Erythroblast (primary cell): ENCODE measurements around the gene CDC5L.

Source experiments
- DNase-seq, 2 experiments: peaks; one replicate each; lab custom pipeline; 2025; lab: John Stamatoyannopoulos, UW
- GATA1 ChIP-seq: IDR thresholded peaks from 2 replicates; pipeline ENCODE4 v1.6.1; 2011; ENCODE audit warnings: low read depth, mild to moderate bottlenecking, control low read depth, low read length, moderate library complexity
- POLR2A ChIP-seq: IDR thresholded peaks from 2 replicates; pipeline ENCODE4 v1.6.1; 2011; ENCODE audit warnings: mild to moderate bottlenecking, low read length

CDC5L gene

GRCh38 chr6:44355640-44356039, 31.9 kb upstream of the CDC5L start:
- TF ChIP-seq POLR2A (no peak), GATA1 (no peak)
- DNase-seq: no peak

GRCh38 chr6:44356487-44356886, 31.0 kb upstream of the CDC5L start:
- TF ChIP-seq POLR2A (no peak), GATA1 (no peak)
- DNase-seq: no peak

- DNase-seq: no peak
- no peak for TF ChIP-seq POLR2A
- TF ChIP-seq GATA1: no peak
These were observed 27.5 kb upstream of the CDC5L start for GRCh38 chr6:44359973-44360372.

GRCh38 chr6:44361947-44362346, 25.6 kb upstream of the CDC5L start:
- no peak for DNase-seq
- TF ChIP-seq GATA1 (no peak), POLR2A (no peak)

- no peak for DNase-seq
- TF ChIP-seq POLR2A: no peak
- no peak for TF ChIP-seq GATA1
These were observed 24.1 kb upstream of the CDC5L start for GRCh38 chr6:44363377-44363926.

- TF ChIP-seq POLR2A (no peak), GATA1 (no peak)
- DNase-seq: no peak
These were observed 20.7 kb upstream of the CDC5L start for GRCh38 chr6:44366781-44367180.

- no peak for DNase-seq
- TF ChIP-seq GATA1 (no peak), POLR2A (no peak)
These were observed 19.8 kb upstream of the CDC5L start for GRCh38 chr6:44367681-44368080.

- DNase-seq: no peak
These were observed 14.5 kb upstream of the CDC5L start for GRCh38 chr6:44373051-44373450.

GRCh38 chr6:44373787-44374186, 13.7 kb upstream of the CDC5L start:
- DNase-seq: no peak
- no peak for TF ChIP-seq GATA1
- TF ChIP-seq POLR2A: no peak

More at GRCh38 chr6:44373051-44373450, 14.5 kb upstream of the CDC5L start:
- TF ChIP-seq POLR2A (no peak), GATA1 (no peak)

GRCh38 chr6:44375071-44375470, 12.4 kb upstream of the CDC5L start:
- DNase-seq: no peak
- TF ChIP-seq GATA1: no peak
- TF ChIP-seq POLR2A: no peak

GRCh38 chr6:44377484-44377883, 10.0 kb upstream of the CDC5L start:
- TF ChIP-seq POLR2A (no peak), GATA1 (no peak)
- no peak for DNase-seq

GRCh38 chr6:44377971-44378370, 9.5 kb upstream of the CDC5L start:
- TF ChIP-seq GATA1 (no peak), POLR2A (no peak)
- DNase-seq: no peak

- no peak for DNase-seq
- TF ChIP-seq GATA1 (no peak), POLR2A (no peak)
These were observed 5.8 kb upstream of the CDC5L start for GRCh38 chr6:44381739-44382138.

GRCh38 chr6:44386364-44386928, 1.1 kb upstream of the CDC5L start:
- no peak for DNase-seq
- TF ChIP-seq POLR2A (no peak), GATA1 (no peak)

- no peak for DNase-seq
These were observed 569 bp upstream of the CDC5L start for GRCh38 chr6:44386929-44387345.

More at GRCh38 chr6:44386929-44387345, 569 bp upstream of the CDC5L start:
- TF ChIP-seq POLR2A (no peak), GATA1 (no peak)
